Left forelimb (tissue), 1 donor: ENCODE data around the gene C2.
A peak's percentile ranks its signal among the peaks of the same experiment; 100 is the strongest.
"Not testable (repeated sequence)": the region's sequence is repeated elsewhere in the genome, so short reads cannot be mapped to it uniquely, and the experiment has no call there.

Experiments
- DNase-seq: peaks from one replicate; pipeline ENCODE4 v3.0.0-alpha.2; 2018; ENCODE audit warnings: low spot score

Gene C2

DNA sequence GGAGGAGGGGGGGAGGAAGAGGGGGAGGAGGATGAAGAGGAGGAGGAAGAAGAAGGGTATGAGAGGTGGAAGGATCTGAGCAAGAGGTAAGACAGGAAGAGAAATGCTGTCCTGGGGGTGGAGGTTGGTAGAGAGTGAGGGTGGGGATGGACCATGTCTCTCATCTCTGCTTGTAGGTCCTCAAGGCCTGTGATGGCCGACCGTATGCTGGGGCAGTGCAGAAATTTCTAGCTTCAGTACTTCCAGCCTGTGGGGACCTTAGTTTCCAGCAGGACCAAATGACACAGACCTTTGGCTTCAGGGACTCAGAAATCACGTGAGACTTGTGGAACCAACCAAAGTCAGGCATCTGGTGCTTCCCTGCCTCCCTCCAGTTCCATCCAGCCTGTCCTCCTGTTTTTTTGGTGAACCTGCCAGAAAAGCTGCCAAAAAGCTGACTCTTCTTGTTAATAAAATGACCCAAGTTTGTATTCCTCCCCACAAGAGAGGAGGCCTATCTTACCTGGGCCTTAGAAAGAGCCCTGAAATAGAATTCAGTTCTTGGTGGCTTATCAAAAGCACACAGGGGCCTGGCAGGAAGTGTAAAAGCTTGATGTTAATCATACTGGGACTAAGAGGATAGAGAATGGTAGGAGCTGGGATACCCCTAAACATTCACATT lies 51.9 kb downstream of the C2 start:
- DNase-seq: no peak

DNA sequence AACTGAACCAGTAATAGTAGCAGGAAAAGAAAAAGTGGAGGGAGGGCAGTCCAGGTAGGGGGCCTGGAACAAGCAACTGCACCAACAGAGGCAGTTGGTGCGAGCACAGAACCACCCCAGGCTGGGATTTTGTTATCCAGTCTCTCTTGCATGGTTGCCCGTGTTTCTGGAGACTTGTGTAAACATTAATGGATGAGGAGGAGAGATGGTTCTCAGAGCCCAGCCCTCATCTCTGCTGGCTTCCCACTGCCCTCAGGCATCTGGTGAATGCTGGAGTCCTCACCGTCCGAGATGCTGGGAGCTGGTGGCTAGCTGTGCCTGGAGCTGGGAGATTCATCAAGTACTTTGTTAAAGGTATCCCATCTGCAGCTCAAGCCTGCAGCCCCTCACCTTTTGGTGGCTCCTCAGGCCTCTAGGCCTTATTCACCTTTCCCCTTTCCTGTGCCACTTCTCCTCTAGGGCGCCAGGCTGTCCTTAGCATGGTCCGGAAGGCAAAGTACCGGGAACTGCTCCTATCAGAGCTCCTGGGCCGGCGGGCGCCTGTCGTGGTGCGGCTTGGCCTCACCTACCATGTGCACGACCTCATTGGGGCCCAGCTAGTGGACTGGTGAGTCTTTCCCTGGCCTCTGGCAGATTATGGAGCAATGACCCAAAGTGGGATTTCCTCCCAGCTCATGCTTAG lies 52.8 kb downstream of the C2 start:
- peak; percentile 48 for DNase-seq

DNA sequence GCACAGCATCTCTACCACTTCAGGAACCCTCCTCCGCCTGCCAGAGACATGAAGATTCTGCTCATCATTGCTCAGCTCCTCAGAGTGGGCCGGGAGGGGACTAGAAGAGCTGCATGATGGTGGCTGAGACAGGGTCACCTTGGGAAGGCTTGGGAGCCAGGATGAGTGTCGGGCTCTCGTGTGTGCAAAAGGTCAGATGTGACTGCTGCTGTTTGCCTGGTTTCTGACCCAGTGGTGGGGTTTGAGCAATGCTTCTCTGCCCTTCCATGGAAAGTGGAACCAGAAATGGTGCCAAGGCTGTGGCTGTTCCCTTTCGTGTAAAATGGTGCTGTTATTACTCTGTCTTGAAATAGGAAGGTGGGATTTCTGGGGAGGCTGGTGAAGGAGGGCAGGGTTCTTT lies 53.5 kb downstream of the C2 start:
- not testable (repeated sequence) for DNase-seq

DNA sequence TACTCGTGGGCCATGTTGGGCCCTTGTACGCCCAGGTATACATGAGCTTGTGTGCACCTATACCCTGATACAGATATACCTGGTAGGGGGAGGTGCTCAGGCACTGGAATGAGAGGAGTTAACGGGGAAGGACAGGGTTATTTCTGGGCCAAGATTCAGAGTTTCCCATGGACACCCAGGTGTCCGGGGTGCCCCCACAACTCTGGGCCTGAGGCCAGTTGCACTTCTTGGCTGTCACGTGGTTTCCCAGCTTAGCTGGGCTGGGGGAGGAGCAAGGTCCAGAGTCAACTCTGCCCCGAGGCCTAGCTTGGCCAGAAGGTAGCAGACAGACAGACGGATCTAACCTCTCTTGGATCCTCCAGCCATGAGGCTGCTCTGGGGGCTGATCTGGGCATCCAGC lies 54.2 kb downstream of the C2 start, which contains the start of gene C4A:
TSS of gene C4A (plus strand) at position 314 of the 400 bp plus-strand sequence. CDS start at position 365, 51 bp downstream.
- DNase-seq: not testable (repeated sequence)

DNA sequence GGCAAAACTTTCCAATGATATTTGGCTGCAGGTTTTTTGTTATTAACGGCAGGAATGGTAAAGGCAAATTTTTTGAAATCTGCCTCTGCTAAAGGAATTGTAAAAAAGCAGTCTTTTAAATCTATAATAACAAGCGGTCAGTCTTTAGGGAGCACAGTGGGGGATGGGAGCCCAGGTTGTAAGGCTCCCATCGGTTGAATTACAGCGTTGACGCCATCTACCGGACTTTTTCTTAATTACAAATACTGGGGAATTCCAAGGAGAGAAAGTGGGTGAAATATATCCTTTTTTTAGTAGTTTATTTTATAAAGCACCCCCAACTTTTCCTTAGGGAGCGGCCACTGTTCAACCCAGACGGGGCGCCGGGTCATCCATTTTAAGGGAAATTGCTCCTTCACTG lies 61.8 kb downstream of the C2 start:
- DNase-seq: not testable (repeated sequence)

DNA sequence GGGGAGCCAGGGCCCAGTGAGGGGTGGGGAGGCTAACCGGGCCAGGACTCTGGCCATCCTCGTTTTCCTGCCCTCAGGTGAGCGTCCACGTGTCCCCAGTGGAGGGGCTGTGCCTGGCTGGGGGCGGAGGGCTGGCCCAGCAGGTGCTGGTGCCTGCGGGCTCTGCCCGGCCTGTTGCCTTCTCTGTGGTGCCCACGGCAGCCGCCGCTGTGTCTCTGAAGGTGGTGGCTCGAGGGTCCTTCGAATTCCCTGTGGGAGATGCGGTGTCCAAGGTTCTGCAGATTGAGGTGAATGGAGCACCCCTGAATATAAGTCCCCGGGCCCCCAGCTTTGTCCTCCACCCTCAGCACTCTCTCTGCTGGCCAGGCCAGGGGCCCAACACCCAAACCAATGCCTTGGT lies 66.9 kb downstream of the C2 start:
- DNase-seq: not testable (repeated sequence)
